HUES6 (cell line): ENCODE results near the gene ACSL6.

Source experiments
- H3K27ac ChIP-seq: 2 replicates; pipeline ENCODE4 v1.7.0; 2013; ENCODE audit warnings: low read depth, mild to moderate bottlenecking, low read length, inconsistent platforms
- H3K27me3 ChIP-seq: 2 replicates; pipeline ENCODE4 v1.6.1; 2013; ENCODE audit warnings: low read length; ENCODE audit not compliant: control insufficient read depth, insufficient read depth
- H3K36me3 ChIP-seq: 2 replicates; pipeline ENCODE4 v1.6.1; 2013; ENCODE audit warnings: low read length; ENCODE audit not compliant: control insufficient read depth, insufficient read depth
- H3K4me1 ChIP-seq: 2 replicates; pipeline ENCODE4 v1.6.1; 2013; ENCODE audit warnings: low read length; ENCODE audit not compliant: control insufficient read depth, insufficient read depth
- H3K4me3 ChIP-seq: 2 replicates; pipeline ENCODE4 v1.5.1; 2013; ENCODE audit warnings: low read depth, low read length
- H3K9ac ChIP-seq: one replicate; pipeline ENCODE4 v1.6.1; 2013; ENCODE audit warnings: mild to moderate bottlenecking, low read length
- H3K9me3 ChIP-seq: 2 replicates; pipeline ENCODE4 v1.6.1; 2013; ENCODE audit warnings: low read depth, low read length; ENCODE audit not compliant: control insufficient read depth, insufficient read depth

Gene ACSL6

GRCh38 chr5:131945551-131946168, 65.8 kb downstream of the ACSL6 start, which contains the start of gene MEIKIN:
TSS of gene MEIKIN (minus strand) at chr5:131945663. CDS start at chr5:131945505, 158 bp downstream.
- Histone ChIP-seq H3K4me1 (no peaks in the 10 kb centered on the region), H3K9ac (no peak within 1 kb of the TSS), H3K9me3 (no peaks in the 10 kb centered on the region), H3K27ac (no peak within 1 kb of the TSS), H3K27me3 (no peaks in the 10 kb centered on the region), H3K4me3 (no peak within 1 kb of the TSS), H3K36me3 (no peaks in the 10 kb centered on the region)

- no peaks in the 10 kb centered on the region for H3K4me1 ChIP-seq
- H3K4me3 ChIP-seq: no peak overlapping the region
- no peak overlapping the region for H3K27ac ChIP-seq
- no peak overlapping the region for H3K9ac ChIP-seq
- H3K9me3 ChIP-seq: no peaks in the 10 kb centered on the region
- no peaks in the 10 kb centered on the region for H3K36me3 ChIP-seq
- no peaks in the 10 kb centered on the region for H3K27me3 ChIP-seq
Observed at GRCh38 chr5:131944702-131945550, 66.5 kb downstream of the ACSL6 start.

GRCh38 chr5:131943916-131944315, 67.5 kb downstream of the ACSL6 start:
- Histone ChIP-seq H3K27ac (no peak overlapping the region), H3K9ac (no peak overlapping the region), H3K27me3 (no peaks in the 10 kb centered on the region), H3K36me3 (no peaks in the 10 kb centered on the region), H3K9me3 (no peaks in the 10 kb centered on the region), H3K4me1 (no peaks in the 10 kb centered on the region), H3K4me3 (no peak overlapping the region)

DNA sequence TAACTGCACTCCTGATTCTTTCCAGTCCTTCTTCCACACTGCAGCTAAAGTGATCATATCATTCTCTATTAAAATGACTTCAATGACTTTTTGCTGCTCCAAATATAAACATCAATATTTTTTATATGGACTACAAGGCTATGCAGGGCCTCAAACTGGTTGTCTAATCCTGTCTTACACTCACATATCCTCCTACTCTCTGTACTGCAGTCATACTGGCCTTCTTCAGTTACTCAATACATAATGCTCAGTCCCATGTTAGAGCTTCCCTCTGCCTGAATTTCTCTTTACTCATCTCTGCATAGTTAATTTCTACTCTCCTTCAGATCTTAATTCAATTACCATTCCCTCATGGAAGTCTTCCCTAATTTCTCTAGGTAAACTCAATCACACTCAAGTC, 69.4 kb downstream of the ACSL6 start:
- Histone ChIP-seq H3K4me3 (no peak overlapping the region), H3K9ac (no peak overlapping the region), H3K9me3 (no peaks in the 10 kb centered on the region), H3K27me3 (no peaks in the 10 kb centered on the region), H3K36me3 (no peaks in the 10 kb centered on the region), H3K27ac (no peak overlapping the region), H3K4me1 (no peaks in the 10 kb centered on the region)

GRCh38 chr5:131939690-131940345, 71.6 kb downstream of the ACSL6 start:
- Histone ChIP-seq H3K27me3 (no peaks in the 10 kb centered on the region), H3K9ac (no peak overlapping the region), H3K36me3 (no peaks in the 10 kb centered on the region), H3K27ac (no peak overlapping the region), H3K4me3 (no peak overlapping the region), H3K9me3 (no peaks in the 10 kb centered on the region), H3K4me1 (no peaks in the 10 kb centered on the region)

DNA sequence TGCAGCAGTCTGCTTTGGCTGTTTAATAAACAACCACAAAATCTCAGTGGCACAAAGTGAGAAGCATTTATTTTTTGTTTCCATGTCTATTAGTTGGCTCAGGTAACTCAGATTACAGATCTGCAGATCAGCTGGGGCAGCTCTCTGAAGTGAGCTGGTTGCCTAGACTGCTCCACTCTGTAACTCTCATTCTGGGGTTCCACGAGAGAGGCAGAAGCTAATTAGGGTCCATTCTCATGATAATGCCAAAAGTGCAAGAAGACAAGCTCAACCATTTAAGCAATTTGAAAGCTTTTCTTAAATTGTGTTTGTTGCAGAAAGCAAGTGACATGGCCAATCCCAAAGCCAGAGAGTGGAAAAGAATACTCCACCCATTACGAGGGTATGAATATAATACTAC, 79.2 kb downstream of the ACSL6 start:
- Histone ChIP-seq H3K36me3 (no peaks in the 10 kb centered on the region), H3K9me3 (peaks cover 9% of the 10 kb centered on the region), H3K27ac (no peak overlapping the region)

GRCh38 chr5:131928957-131929356, 82.5 kb downstream of the ACSL6 start:
- Histone ChIP-seq H3K27me3 (no peaks in the 10 kb centered on the region), H3K9ac (no peak overlapping the region), H3K27ac (no peak overlapping the region), H3K36me3 (no peaks in the 10 kb centered on the region), H3K4me3 (no peak overlapping the region), H3K9me3 (peaks cover 15% of the 10 kb centered on the region), H3K4me1 (peaks cover 6% of the 10 kb centered on the region; the same call in 1 of the 2 replicates)

More for the DNA sequence above, 79.2 kb downstream of the ACSL6 start:
- H3K4me3 ChIP-seq: no peak overlapping the region
- H3K4me1 ChIP-seq: peaks cover 6% of the 10 kb centered on the region; the same call in 1 of the 2 replicates
- H3K9ac ChIP-seq: no peak overlapping the region
- no peaks in the 10 kb centered on the region for H3K27me3 ChIP-seq

DNA sequence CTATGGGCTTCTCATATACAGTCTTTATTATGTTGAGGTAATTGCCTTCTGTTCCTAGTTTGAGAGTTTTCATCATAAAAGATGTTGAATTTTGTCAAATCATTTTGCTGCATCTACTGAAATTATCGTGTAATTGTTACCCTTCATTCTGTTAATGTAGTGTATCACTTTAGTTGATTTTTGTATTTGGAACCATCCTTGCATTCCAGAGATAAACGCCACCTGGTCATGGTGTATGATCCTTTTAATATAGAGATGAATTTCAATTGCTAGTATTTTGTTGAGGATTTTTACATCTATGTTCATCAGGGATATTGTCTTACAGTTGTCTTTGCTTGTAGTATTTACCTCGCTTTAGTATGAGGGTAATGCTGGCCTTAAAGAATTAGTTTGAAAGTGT, 85.3 kb downstream of the ACSL6 start:
- no peak overlapping the region for H3K27ac ChIP-seq
- H3K27me3 ChIP-seq: no peaks in the 10 kb centered on the region
- H3K4me3 ChIP-seq: no peak overlapping the region
- H3K4me1 ChIP-seq: no peaks in the 10 kb centered on the region
- no peaks in the 10 kb centered on the region for H3K36me3 ChIP-seq
- H3K9ac ChIP-seq: no peak overlapping the region
- H3K9me3 ChIP-seq: peaks cover 15% of the 10 kb centered on the region

DNA sequence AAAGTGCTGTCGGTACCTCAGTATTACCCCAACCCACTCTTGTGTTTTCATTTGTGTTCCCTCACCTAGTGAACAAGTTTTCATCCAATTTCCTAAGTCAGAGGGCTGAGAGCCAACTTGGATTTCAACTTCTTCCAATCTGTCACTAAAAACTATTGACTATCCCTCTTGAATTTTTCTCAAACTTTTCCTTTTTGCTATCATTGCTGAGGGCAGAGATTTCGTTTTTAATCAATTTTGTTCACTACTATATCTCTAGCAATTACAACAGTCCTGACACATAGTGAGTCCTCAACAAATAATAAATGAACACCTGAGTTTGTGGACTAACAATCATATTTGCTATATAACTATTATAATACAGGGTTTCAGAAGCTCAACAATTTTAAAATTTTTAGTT, 95.0 kb downstream of the ACSL6 start:
- no peak overlapping the region for H3K27ac ChIP-seq
- no peak overlapping the region for H3K9ac ChIP-seq
- no peaks in the 10 kb centered on the region for H3K27me3 ChIP-seq
- no peak overlapping the region for H3K4me3 ChIP-seq
- H3K4me1 ChIP-seq: no peaks in the 10 kb centered on the region
- H3K9me3 ChIP-seq: no peaks in the 10 kb centered on the region
- no peaks in the 10 kb centered on the region for H3K36me3 ChIP-seq

GRCh38 chr5:131914472-131914871, 97.0 kb downstream of the ACSL6 start:
- Histone ChIP-seq H3K9me3 (no peaks in the 10 kb centered on the region), H3K36me3 (no peaks in the 10 kb centered on the region), H3K4me3 (no peak overlapping the region), H3K4me1 (no peaks in the 10 kb centered on the region), H3K9ac (no peak overlapping the region), H3K27me3 (no peaks in the 10 kb centered on the region), H3K27ac (no peak overlapping the region)

DNA sequence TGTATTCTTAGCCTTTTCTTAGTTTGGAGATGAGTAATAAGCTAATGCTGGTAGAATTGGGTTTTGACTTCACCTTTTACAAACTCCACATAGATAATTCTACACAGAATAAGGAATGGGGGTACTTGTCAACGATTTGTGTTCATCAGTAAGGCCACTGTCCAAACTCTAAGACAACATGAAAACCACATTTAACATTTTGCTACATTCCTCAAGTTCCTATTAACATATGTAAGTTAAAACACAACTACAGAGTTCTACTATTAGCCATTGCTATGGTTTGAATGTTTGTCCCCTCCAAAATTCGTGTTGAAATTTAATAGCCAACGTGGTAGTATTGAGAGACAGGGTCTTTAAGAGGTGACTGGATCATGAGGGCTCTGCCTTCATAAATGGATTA, 97.9 kb downstream of the ACSL6 start:
- Histone ChIP-seq H3K27me3 (no peaks in the 10 kb centered on the region), H3K4me3 (no peak overlapping the region), H3K9ac (no peak overlapping the region), H3K36me3 (no peaks in the 10 kb centered on the region), H3K27ac (no peak overlapping the region), H3K4me1 (no peaks in the 10 kb centered on the region), H3K9me3 (no peaks in the 10 kb centered on the region)
